NCI-H510A treated with DMSO at 0.1 percent for 48 hours (cell line): ENCODE results near the gene DPP3.

ENCODE experiments used
- DNase-seq: peaks from one replicate; lab custom pipeline; 2025; lab: John Stamatoyannopoulos, UW

The DPP3 gene

DNA sequence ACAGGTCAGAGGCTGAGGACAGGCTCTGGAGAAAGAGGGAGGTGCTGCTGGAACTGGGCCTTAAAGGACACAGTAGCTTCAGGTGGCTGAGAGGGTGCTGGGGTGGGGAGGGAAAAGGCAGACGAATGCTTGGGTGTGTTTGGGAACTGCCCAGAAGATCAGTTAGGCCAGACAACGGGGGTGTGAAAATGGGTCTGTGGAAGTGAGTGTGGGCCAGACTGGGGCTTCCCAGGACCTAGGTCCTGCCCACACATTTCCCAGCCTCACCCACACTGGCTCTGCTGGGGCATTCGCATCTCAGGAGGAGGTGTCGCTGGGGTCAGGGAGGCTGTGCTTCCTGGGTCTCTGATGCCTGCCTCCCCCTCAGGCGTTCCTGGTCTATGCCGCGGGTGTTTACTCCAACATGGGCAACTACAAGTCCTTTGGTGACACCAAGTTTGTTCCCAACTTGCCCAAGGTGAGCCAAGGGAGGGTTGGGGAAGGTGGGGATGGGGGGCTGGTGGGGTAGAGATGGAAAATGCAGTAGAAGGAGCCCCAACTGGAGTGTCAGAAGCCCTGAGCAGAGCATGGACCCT lies 4.7 kb downstream of the DPP3 start:
- no peak for DNase-seq

DNA sequence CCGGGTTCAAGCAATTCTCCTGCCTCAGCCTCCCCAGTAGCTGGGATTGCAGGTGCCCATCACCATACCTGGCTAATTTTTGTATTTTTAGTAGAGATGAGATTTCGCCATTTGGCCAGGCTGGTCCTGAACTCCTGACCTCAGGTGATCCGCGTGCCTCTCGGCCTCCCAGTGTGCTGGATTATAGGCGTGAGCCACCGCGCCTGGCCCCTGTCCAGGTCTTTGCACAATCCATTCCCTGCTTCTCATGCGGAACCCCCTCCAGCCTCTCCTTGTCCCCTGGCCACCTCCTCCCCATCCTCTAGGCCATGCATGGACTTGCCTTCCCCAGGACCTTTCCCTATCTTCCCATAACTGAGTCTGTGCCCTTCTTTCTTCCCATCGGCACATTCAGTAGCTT lies 8.7 kb downstream of the DPP3 start:
- DNase-seq, result no peak

DNA sequence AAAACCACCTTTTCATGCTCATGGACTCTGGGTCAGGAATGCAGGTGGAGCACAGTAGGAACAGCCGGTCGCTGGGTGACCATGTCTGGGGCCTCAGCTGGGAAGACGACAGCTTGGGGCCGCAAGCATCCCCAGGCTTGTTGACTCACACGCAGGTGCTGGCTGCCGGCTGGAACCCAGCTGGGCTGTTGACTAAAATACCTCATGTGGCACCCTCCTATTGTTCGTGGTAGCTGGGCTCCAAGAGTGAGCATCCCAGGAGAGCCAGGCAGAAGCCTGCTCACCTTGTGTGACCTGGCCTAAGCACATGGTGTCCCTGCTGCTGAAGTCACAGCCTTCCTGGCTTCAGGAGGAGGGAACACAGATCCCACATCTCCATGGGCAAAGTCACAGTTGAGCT lies 9.4 kb downstream of the DPP3 start:
- peak; percentile 84 for DNase-seq

DNA sequence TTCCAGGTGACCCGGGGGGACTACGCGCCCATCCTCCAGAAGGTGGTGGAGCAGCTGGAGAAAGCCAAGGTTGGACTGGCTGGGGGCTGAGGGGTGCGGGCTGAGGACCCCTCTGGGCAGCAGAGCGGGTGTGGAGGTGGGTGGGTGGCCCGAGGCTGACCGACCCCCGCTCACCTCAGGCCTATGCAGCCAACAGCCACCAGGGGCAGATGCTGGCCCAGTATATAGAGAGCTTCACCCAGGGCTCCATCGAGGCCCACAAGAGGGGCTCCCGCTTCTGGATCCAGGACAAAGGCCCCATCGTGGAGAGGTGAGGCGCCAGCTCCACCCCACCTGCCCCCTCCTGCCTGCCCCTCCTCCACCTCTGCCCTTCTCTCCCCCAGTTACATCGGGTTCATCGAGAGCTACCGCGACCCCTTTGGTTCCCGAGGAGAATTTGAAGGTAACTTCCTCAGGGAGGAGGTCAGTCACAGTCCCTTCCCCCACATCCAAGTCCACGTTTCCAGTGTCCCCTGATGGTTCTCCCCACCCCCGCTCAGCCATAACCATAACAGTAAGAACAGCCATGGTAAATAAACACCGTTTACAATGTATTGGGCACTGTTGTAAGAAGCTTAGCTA lies 11.2 kb downstream of the DPP3 start:
- DNase-seq, result no peak

DNA sequence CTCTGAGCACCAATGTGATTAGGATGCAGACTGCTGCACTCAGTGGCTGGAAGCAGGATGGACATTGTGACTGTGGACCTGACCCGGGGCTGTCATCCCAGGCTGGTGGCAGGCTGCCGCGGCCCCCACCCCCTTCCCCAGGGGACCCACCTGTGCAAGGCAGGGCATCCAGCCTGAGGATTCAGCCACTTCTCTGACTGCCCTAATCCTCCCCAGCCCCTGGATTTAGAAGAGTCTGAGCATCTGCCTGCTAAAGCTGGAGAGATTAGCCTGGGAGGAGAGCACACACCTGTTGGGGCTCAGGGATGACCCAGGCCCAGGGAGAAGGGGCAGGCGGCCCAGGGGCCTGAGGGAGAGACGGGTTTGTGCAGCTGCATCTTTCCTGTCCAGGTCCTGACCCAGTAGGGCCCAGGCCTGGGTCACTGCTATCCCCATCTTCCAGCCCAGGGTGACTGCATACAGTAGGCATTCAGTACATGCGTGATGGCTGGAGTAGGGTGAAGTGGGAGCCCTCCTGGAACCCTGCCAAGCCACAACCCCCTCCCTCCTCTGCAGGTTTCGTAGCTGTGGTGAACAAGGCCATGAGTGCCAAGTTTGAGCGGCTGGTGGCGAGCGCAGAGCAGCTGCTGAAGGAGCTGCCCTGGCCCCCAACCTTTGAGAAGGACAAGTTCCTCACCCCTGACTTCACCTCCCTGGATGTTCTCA lies 12.1 kb downstream of the DPP3 start:
- DNase-seq, result no peak

DNA sequence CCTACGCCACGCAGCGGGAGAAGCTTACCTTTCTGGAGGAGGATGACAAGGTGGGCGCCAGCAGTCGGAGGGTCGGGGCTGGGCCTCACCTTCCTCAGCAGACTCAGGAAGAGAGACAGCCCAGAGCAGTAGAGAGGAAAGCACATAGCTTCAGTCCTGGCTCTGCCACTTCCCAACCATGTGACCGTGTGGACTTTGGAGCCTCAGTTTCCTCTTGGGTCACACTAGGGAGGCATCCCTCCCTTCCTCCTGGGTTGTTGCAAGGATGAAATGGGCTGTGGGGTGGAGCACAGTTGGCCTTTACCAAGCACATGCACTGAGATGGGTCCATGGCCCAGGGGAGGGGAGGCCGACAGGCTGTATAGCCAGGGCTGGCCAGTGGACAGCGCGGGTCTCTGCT lies 12.9 kb downstream of the DPP3 start:
- no peak for DNase-seq

DNA sequence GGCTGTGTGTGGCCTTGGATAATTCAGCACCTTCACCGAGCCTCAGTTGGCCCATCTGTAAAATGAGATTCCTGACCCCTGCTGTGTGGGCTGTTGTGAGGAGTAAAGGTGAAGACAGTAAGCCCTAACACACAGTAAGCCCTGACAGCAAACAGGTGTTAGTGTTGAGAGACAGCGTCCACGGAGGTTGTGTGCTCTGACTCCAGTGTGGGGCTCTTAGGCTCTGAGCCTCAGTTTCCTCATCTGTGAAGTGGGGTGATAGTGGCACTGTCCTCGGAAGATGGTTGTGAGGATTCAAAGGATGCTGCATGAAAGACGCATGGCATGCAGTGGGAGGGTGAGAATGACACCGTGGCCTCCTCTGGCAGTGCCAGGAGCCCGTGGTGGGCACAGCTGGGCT lies 14.2 kb downstream of the DPP3 start:
- no peak for DNase-seq

DNA sequence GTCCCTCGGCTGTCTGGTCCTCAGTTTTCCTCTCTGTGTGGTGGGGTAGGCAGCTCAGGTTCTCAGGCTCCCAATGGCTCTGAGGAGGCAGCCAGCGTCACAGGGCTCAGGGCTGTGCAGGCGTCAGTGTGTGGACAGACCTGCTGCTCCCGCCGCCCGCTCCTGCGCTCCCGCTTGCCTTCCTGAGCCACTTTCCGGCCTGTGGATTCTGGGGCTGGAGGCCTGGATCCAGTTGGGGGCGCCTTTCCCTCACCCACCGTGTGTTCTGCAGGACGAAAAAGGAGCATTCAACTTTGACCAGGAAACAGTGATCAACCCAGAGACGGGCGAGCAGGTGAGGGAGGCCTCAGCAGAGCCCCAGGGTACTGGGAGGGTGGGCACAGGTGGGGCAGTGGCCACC lies 14.7 kb downstream of the DPP3 start:
- no peak for DNase-seq

DNA sequence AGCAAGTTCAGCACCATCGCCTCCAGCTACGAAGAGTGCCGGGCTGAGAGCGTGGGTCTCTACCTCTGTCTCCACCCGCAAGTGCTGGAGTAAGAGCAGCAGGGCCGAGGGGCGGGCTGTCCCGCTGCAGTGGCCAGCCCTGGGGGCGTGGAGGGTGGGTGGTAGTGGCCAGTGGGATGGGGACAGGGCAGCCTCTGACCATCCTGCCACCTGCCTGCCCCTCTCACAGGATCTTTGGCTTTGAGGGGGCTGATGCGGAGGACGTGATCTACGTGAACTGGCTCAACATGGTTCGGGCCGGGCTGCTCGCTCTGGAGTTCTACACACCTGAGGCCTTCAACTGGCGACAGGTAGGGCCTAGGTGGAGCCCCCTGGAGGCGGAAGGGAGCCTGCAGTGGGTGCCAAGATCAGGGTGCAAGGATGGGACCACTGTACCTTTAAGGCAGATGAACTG lies 15.2 kb downstream of the DPP3 start:
- no peak for DNase-seq

DNA sequence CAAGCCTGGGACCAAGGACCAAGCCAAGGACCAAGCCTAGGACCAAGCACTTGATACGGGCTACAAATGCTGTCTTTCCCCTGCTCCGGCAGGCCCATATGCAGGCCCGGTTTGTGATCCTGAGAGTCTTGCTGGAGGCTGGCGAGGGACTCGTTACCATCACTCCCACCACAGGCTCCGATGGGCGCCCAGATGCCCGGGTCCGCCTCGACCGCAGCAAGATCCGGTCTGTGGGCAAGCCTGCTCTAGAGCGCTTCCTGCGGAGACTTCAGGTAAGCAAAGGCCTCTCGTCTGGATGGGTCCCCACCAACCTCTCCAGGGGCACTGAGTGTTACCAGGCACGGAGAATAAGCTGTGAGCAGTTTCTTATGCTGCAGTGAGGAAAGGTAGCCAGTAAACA lies 17.0 kb downstream of the DPP3 start:
- no peak for DNase-seq

DNA sequence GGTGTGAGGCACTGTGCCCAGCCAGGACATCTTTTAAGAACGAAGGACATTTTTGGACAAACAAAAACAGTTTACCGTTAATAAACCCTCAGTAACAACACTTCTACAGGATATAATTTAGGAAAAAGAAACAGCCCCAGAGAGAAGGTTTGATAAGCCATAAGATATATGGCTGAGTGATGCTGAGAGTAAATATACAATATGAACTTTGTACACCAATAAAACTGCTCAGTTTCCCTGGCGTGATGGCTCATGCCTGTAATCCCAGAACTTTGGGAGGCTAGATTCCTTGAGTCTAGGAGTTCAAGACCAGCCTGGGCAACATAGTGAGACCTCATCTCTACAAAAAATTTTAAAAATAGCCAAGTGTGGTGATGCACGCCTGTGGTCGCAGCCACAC lies 18.3 kb downstream of the DPP3 start:
- no peak for DNase-seq

DNA sequence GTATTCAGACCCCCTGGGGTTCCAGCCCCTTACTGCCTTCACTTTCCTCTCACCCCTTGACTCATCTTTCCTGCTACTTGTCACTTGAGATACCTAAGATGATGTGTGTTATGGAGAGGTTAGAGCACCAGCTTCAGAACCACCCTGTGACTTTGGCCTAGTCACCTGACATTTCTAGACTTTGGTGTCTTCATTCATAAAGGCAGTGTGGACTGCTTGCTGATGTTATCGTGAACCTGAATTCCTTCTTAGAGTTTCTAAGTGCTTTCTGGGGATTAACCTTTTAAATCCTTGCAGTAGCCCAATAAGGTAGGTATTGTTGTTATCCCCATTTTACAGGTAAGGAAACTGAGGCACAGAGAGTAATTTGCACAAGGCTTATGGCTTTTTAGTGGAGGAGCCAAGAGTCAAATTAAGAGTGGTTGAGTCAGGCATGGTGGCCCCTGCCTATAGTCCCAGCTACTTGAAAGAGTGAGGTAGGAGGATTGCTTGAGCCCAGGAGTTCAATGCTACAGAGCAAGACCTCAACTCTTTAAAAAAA lies 25.1 kb downstream of the DPP3 start:
- no peak for DNase-seq

DNA sequence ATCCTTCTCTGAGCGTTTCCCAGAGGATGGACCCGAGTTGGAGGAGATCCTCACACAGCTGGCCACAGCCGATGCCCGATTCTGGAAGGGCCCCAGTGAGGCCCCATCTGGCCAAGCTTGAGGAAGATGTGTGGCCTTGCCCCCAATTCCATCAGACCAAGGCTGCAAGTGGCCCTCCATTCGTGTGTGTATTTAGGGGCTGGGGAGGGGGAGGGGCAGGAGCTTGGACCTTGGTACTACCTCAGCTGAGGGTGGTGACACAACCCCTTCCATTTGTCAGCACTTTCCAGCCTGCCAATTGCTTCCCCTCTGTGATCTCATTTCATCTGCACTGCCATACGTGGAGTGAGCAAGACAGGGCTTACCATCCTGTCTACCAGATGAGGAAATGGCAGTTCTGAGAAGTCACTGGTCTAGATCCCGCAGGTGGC lies 28.9 kb downstream of the DPP3 start:
- no peak for DNase-seq

DNA sequence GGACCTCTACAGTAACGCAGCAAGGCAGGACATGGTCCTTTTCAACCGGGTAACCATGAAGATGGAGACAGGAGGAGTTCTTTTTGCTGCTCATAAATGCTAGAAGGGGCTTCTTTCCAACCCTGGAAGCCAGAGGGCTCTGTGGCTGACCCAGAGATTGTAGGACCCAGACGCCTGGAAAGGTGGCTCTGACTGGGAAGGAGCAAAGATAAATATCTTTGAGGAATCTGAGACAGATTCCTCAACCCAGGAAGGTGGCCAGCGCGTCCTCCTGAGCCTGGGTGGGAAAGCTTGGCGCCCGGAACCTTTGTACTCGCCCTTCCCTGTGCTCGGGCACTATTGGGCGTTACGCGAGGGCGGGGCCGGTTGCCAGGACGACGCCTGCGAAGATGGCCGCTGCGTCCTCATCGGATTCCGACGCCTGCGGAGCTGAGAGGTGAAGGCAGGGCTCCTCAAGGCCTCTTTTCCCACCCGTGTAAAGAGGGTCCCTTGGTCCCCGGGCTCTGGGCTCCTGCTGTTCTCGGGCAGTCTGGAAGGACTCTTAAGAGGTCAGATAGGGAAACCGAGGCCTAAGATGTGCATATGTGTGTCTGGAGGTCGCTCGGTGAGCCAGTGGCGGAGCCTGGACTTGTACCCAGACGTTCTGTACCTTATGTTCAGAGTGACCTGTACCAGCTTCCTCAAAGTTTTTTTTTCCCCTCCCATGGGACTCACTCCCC lies 30.2 kb downstream of the DPP3 start, which contains the start of gene BBS1:
Gene BBS1 (plus strand): TSS at position 365 of the 719 bp plus-strand sequence. CDS start 25 bp downstream, at position 390.
- DNase-seq, result peak; percentile 57

DNA sequence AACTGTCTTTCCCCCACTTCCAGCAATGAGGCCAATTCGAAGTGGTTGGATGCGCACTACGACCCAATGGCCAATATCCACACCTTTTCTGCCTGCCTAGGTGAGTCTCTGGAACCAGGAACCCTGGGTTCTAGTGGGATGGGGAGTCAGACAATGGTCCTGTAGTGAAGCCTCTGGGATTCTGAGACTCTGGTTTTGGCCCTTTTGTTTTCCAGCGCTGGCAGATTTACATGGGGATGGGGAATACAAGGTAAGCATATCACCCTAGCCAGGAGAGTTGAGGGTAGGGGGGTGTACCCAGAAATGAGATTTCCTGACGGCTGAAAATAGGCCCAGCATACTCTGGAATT lies 30.7 kb downstream of the DPP3 start:
- no peak for DNase-seq

DNA sequence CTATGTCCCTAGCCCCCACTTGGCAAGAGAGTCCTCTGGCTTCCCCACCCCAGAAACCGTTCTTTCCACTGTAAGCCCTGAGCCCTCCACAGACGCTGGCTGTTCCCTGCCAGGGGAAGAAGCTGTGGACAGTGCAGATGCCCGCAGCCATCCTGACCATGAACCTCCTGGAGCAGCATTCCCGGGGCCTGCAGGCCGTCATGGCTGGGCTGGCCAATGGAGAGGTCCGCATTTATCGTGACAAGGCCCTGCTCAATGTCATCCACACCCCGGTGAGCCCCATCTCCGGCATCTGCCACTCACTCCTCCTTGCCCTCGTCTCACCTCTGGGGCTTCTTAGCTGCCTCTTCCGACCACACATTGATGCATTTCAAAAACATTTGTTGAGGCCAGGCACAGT lies 43.4 kb downstream of the DPP3 start:
- DNase-seq, result no peak

DNA sequence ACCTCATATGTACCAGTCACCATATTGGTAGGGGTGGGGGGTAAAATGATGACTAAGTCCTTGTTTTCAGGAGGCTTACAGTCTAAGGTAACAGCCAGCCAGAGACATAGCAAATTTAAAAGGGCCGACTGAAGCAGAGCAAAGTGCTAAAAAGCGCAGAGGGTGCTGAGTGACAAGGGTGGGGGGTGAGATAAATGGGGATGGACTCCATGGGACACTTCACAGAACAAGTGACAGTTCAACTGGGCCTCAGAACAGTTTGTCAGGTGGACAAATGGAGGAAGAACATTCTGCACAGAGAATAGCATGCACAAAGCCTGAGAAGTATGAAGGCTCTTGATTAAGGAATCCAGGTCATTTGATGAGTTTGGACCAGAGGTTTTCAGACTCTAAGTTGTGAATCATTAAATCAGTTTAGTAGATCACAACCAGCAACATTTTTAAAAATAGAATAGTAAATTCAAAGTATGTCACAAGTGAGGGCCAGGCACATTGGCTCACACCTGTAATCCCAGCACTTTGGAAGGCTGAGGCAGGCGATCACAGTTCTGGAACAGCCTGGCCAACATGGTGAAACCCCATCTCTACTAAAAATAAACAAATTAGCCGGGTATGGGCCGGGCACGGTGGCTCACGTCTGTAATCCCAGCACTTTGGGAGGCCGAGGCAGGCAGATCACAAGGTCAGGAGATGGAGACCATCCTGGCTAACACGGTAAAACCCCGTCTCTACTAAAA lies 44.2 kb downstream of the DPP3 start:
- no peak for DNase-seq

DNA sequence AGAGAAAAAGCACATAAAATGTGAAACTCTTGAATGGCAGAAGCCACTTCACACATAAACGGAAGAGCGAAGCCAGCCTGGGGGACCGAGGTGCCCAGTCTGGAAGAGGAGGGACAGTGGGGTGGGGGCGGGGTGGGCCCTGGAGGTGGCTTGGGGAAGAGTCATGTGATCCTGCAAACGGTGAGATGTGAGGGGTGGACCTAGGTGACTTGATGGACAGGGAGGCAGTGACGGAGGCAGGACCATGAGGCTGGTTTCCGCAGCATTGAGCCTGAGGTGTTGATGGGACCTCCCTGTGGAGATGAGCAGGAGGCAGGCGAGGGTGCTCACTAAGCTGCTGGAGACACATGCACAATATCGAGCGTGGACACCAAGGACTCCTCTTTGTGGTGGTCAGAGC lies 48.8 kb downstream of the DPP3 start:
- no peak for DNase-seq

DNA sequence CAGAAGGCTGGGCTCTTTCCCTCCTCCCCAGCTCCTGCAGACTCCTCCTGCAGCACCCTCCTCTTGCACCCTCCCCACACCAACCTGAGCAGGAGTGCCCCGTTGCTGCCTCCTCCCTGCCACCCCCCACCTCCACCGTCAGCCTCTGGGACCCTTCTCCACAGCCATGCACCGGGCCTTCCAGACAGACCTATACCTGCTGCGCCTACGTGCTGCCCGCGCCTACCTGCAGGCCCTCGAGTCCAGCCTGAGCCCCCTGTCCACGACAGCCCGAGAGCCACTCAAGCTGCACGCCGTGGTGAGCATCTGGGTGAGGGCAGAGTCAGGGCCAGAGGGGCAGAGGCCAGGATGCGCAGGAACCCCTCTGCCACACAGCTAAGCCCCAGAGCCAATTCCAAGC lies 49.4 kb downstream of the DPP3 start:
- DNase-seq, result no peak

DNA sequence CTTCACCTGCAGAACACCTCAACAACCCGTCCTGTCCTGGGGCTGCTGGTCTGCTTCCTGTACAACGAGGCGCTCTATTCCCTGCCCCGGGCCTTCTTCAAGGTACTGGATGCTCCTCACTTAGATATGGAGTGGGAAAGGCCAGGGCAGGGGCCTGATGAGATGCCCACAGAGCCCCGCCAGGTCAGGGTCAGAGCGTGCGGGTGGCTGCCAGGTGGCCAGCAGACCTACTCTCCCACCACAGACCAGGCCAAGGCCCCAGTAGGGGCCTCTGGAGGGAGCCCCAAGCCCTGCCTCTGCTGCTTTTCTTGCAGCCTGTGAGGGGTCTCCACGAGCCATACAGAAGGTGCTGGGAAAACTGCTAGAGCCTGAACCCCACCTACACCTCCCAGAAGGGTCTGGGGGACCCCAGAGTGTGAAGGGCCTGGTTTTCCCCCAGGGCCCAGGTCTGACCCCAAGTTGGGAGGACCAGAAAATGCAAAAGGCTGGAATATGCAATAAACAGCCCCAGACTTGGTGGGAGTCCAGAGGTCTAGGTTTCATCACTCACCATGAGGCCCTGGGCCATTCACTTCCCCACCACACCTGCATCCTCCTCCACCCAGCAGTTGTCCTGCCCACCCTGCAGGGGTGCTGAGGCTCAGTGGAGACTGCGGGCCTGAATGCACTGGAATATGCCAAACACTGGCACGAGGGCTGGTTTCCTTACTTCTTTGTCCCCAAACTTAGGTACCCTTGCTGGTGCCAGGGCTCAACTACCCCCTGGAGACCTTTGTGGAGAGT lies 50.9 kb downstream of the DPP3 start:
- DNase-seq, result no peak

DNA sequence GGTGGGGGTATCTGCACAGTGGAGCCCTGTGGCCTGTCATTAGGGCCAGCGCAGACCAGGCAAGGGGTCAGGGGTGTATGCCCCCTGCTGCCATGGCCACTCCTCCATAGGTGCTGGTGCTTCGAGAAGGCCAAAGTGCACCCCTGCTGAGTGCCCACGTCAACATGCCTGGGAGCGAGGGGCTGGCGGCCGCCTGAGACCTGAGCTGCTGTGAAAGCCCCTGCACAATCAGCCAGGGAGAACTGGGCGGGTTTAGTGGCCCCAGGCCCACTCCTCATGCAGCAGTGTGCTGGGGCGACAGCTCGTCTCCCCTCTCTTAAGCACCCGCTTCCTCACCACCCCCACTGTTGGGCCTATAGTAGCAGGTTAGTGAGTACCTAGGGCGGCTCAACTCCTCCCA lies 51.6 kb downstream of the DPP3 start:
- no peak for DNase-seq
